Renal cortical epithelial cell (primary cell): ENCODE measurements around the gene NCAN. TPM values are rescaled to one million over a fixed set of nuclear protein-coding genes. Genes with fewer than 3 reads are reported as not detected.

Source experiments
- DNase-seq: peaks from one replicate; pipeline ENCODE4 v3.0.0-alpha.2; 2011; ENCODE audit warnings: low read depth
- total RNA-seq: library from RNA; depleted of rRNA; stranded (reverse); fragments of >200 nt; gene quantifications from 2 replicates; pipeline ENCODE4 v1.2.3, GENCODE V29; 2014

The NCAN gene
- total RNA-seq, 1 donor from 2014 or later = not detected

- peak; percentile 13 for DNase-seq
Measured at GRCh38 chr19:19259741-19260140, 48.0 kb downstream of the NCAN start.

- DNase-seq = no peak
Measured at GRCh38 chr19:19260417-19261214, 48.9 kb downstream of the NCAN start.

GRCh38 chr19:19261350-19262189 lies 49.8 kb downstream of the NCAN start:
- DNase-seq = no peak

GRCh38 chr19:19262190-19263057 lies 50.7 kb downstream of the NCAN start:
- DNase-seq = no peak

GRCh38 chr19:19263886-19264487 lies 52.2 kb downstream of the NCAN start:
- no peak for DNase-seq

DNA sequence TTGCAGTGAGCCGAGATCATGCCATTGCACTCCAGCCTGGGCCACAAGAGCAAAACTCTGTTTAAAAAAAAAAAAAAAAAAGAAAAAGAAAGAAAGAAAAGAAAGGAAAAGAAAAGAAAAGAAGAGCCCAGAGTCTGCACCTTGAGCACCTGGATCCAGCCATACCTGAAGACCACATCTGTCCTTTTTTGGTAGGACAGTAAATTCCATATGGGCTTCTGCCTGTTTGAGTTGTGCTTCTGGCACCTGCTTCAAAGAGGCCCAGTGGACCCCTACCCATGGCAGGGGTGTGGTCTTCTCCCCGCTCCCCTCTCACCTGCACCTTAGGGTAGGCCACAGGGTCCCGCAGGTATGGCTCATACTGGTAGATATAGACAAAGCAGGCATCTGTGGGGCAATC lies 55.5 kb downstream of the NCAN start:
- DNase-seq = no peak

- DNase-seq = no peak
Measured at GRCh38 chr19:19268453-19269385, 57.0 kb downstream of the NCAN start.

GRCh38 chr19:19269952-19270694 lies 58.4 kb downstream of the NCAN start:
- no peak for DNase-seq

DNA sequence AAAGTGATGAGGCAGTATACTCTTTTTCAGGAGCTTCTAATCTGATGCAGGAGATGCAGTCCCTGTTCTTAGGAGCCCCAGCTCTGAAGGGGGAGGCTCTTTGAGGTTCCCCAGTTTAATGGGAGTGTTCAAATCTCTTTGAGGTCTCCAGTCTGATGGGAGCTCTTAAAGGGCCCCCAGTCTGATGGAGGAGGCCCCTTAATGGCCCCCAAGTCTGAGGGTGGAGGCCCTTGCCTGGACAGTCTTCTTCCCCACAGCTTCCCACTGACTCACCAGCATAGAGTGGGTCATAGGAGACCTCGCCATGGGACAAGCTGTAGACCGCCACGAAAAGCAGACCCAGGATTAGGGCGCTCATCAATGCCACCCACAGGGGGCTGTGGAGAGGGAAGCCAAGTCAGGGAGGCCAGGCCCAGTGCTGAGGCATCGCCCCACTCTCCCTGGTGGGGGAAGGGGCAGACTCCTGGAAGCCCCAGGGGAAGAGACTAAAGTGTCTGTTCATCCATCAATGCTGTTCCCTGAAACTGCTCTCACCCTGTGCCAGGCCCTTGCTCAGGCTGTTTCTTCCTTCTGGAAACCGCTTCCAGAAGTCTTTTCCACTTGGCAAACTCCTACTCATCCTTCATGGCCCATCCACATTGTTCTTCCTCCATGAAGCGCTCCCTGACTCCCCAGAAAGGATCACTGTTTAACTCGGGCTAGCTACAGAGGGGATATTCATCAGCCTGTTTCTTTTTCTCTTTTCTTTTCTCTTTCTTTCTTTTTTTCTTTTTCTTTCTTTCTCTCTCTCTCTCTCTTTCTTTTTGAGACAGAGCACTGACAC lies 59.2 kb downstream of the NCAN start:
- no peak for DNase-seq

DNA sequence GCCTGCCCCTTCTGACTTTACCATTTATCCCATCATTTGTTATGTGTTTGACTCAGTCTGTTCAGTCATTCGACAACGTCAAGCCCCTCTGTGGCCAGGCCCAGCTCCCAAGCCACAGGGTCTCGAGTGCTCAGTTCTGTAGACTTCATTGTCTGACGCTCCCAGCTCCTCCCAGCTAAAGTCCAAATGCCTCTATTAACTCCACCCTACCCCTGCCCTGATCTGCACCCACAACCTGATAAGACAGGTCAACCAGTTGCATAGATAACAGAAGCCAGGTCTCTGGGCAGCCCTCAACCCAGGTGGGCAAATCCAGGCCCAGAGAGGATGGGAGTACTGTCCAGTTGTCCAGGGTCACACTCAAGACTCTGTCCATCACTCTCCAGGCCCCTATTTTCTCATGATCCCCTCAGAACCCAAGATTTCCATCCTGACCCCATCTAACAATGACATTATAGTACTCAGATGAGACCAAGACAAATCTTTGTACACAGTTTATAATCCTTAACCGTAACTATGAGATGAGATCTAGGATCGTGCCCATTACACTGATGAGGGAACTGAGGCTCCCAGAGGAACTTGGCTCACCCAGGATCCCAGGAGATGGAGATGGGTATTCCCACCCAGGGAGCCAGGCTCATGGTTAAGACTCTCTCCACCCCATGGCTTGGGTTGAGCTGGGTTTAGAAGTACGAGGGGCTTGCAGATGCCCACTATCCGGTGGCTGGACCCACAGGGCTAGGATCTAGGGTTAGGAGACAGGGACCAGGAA lies 60.3 kb downstream of the NCAN start:
- DNase-seq = no peak

DNA sequence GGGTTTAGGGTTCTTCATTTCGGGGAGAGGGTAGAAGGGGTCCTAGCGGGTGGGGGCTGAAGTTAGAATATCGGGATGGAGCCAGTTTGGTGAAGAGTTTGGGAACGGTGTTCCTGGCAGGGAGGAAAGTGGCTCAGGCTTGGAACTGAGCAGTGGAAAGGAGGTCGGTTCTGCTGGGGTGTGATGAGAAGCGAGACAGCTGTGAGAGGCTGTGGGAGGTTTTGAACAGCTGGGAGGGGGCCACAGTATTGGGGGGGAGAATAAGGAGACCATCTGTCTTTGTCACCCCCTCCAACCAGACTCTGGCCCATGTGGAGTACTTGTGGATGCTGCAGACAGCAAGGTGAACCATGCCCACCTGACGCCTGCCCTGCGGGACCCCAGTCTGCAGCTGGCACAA lies 62.4 kb downstream of the NCAN start:
- no peak for DNase-seq

GRCh38 chr19:19274716-19275565 lies 63.2 kb downstream of the NCAN start:
- no peak for DNase-seq

GRCh38 chr19:19276386-19276785 lies 64.6 kb downstream of the NCAN start:
- DNase-seq = no peak

- no peak for DNase-seq
Measured at GRCh38 chr19:19276851-19277250, 65.1 kb downstream of the NCAN start.

DNA sequence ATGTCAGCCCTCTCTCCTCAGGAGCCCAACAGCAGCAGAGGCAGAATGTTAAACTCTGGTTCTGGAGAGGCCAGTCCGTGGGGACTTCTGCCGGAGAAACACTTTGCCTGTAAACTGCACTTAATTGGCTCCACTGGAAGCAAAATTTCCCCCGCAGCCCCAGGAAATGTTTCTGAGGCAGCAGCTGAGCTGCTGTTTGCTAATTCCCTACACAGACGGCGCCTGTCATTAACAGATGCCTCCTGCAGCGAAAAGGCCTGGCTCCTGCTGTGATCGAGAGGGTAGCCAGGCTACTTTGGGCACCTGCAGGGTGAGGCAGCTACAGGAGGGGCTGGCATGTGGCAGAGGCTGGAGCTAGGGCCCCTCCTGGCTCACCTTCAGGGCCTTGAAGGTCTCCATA lies 66.6 kb downstream of the NCAN start:
- no peak for DNase-seq

GRCh38 chr19:19279062-19279612 lies 67.4 kb downstream of the NCAN start:
- no peak for DNase-seq

DNA sequence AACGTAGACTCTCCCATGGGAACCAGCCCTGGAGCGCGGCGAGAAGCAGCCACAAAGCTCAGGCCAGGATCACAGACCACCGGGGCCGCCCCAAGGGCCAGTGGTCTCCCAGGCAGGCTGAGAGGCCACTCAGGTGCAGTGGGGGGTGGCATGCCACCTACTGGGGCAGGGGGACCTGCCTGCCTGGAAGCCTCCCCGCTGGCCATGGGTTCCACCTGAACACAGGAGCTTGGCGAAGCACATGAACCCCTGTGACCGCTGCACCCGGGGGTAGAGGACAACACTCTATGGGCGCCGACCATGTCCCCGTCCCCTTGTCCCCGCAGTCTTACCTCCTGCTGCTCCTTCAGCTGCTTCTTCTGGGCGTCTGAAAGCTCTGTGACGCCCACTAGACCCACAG lies 68.1 kb downstream of the NCAN start:
- no peak for DNase-seq
